Loucy (cell line): Measurements from ENCODE around the gene NUMB.

Experiments
- CTCF ChIP-seq: fragments of 200-600 bp; sonication (generic); conservative IDR thresholded peaks from 2 replicates; pipeline ENCODE4 v1.5.1; 2014; ENCODE audit warnings: mild to moderate bottlenecking, antibody characterized with exemption, low read length
- EZH2phosphoT487 ChIP-seq: fragments of 200-600 bp; IDR thresholded peaks from 2 replicates; pipeline ENCODE4 v1.6.1; 2018; ENCODE audit warnings: antibody characterized with exemption, mild to moderate bottlenecking, moderate library complexity, borderline replicate concordance

- no peak for TF ChIP-seq CTCF
- no peak for TF ChIP-seq EZH2phosphoT487
Measured at GRCh38 chr14:73311708-73312030, 146.7 kb downstream of the NUMB start.
